HG03520 (cell line): ENCODE results near the gene GABRR1.
A peak's percentile ranks its signal among the peaks of the same experiment; 100 is the strongest.
"Not testable (repeated sequence)": the region's sequence is repeated elsewhere in the genome, so short reads cannot be mapped to it uniquely, and the experiment has no call there.

ENCODE experiments used
- ATAC-seq: cut with Tn5 transposase; IDR thresholded peaks from one replicate; pipeline ENCODE4 v1.9.1; 2021; ENCODE audit warnings: mild to moderate bottlenecking, moderate library complexity; ENCODE audit not compliant: unreplicated experiment

GABRR1 gene

GRCh38 chr6:89161326-89162046 is 55.7 kb downstream of the GABRR1 start:
- no peak for ATAC-seq

DNA sequence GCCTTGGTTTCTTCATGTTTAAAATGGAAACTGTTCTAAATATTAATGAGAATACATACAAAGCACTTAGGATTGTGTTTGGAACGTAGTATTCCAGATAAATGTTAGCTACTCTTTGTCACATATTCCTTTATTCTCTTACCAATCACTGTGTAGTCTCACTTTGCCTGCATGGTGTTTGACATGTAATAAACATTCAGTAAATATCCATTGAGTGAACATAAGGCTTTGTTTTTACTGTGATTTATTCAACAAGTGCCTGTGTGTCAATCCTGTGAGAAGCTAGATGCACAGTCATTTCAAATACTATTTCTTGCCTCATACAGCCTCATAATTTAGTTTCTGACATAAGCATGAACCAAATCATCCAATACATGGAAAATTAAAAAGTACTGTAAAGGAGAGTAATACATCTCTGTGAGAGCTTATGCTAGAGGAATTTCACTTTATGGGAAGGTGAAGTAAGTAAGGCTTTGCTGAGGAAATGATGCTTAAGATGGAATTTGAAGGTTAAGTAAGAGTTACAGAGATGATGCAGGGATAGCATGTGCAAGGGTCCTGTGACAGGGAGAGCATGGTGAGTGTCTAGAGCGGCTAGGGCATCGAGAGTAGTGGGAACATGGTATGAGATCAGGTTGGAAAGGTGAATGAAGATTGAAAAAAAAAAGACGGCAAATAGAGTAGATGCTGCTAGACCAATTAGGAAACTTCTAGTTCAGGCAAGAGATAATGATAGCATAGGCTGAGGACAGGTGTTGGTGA is 56.6 kb downstream of the GABRR1 start:
- no peak for ATAC-seq

DNA sequence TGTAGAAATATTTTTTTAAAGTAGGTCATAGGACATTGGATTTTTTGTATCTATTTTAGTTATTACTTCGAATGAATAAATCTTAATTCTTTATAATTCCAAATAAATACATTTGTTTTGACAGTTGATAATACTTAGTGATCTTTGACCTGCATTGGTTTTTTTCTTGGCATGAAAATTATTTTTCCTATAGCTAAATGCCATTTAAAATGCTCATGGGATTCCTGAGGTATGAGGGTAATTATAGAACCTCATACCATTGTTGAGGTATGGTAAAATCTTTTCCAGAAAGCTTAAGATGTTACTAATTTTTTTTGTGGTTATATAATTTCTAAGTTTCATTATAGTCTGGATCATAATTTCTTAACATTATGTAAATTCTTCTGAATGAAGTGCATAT is 63.0 kb downstream of the GABRR1 start:
- no peak for ATAC-seq

- ATAC-seq: no peak
Measured at GRCh38 chr6:89148016-89148750, 69.0 kb downstream of the GABRR1 start.

DNA sequence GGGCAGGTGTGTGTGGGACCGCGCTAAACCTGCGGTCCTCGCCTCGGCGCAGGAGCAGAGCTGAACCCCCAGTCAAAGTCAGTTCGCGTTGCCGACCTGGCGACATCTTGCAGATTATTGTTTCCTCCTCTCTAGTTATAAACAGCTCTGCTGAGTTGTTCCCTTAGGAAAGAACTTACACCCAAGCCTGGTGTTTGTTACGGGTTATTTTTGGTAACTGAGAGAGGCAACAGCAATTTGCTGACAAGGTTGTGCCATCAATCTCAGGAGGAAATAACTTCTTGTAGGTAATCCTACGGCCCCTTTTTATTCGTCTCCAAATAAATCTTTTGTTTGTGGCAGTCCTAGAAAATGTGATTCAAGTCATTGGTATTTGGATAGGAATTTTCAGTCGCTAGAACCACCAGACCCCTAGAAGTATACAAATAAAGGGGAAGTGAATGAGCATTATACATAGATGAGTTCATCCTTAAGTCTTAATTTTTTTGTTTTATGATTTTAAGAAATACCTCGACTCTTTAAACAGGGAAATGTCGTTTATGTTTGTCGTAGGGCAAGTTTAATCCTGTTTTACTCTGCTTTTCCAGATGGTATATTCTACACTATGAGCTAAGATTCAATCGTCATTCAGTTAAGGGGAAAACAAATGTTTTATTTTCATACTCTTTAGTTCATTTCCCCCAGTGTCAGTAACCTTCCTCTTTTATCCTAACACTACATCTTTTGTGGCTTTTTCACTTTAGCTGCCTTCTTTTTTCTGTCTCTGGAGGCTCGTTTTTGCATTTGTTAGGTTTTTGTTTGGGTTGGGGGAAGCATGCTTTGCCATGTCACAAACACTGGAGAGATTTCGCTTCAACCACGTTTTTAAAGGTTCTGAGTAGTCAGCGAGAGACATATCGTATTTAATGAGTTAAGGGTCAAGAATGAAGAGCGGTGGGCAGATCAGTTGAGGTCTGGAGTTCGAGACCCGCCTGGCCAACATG is 70.1 kb downstream of the GABRR1 start:
- ATAC-seq: no peak

DNA sequence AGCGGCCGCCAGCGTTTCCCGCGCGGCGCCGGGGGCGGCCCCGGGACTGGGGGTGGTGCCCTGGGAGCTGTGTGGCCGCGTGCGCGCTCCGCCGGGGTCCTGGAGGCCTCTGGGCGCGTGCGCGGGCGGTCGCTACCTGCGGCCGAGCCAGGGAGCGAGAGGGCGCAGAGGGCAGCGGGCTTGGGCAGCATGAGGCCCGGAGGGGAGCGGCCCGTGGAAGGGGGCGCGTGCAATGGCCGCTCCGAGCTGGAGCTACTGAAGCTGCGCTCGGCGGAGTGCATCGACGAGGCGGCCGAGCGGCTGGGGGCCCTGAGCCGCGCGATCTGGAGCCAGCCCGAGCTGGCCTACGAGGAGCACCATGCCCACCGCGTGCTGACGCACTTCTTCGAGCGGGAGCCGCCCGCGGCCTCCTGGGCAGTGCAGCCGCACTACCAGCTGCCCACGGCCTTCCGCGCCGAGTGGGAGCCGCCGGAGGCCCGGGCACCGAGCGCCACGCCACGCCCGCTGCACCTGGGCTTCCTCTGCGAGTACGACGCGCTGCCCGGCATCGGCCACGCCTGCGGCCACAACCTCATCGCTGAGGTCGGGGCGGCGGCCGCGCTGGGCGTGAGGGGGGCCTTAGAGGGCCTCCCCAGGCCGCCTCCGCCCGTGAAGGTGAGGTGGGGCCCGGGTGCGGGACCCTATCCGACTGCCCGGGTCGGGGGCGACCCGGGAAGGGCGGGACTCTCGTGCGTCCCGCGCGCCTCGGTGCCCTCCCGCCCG is 71.0 kb downstream of the GABRR1 start, which contains the start of gene PM20D2:
TSS of gene PM20D2 (plus strand) at position 100 of the 762 bp plus-strand sequence. CDS start at position 190, 90 bp downstream.
- peak; percentile 44 for ATAC-seq

DNA sequence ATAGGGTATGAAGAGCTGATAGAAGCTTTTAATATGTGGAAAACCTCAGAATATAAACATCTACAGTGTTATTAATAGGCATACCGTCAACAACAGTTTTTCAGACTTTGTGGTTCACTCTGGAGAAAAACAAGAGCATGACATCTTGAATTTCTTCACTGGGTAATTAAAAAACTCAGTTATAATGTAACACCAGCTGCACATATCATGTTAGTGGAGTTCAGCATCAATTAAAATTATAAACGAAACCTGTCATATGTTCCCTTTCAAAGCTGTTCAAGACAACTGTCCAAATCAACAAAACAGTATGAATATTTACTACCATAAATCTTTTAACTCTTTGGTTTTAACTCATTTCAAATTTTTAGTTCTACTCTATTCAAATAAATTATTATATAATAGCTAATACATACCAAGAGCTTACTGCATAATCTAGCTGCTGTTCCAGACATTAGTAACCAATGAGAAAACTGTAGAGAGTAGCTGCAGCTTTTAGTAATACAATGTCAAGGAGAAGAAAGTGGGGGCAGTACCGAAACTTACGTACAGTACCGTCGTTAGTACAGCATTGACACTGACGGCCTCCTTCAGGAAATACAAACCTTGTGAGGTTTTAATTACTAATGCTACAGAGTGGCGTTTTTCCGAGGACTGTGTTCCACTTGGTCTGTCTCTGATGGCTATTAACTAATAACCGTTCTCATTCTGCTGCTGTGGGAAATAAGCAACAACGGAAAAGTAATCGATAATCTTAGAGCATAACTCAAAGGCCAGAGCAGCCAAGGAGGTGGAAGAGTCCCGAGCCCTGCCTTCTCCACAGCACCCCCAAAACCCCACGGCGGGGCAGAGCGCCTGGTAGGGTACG is 71.8 kb downstream of the GABRR1 start:
- ATAC-seq: peak; percentile 65

DNA sequence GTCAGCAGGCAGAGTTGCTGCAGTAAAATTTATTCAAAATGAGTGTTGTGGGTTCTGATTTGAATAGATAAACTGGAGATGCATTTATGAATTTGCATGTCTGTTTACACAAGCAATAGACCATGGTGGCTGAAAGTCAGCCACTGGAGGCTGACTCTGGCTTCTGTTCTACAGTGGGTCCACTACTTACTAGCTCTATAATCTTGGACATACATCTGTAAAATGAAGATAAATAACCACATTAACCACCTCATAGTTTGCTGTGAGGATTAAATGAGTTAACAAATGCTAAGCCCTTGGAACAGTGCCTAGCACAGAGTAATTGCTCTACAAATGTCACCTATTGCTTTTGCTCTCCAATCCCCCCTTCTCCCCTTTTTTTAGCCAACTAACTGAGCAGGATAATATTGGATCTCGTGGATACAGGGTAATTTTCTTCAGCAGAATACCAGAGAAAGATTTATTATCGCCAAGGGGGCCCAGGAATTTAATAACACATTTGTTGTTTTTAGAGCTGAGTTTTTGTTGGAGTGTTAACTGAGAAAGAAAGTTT is 72.7 kb downstream of the GABRR1 start:
- peak; percentile 41 for ATAC-seq

DNA sequence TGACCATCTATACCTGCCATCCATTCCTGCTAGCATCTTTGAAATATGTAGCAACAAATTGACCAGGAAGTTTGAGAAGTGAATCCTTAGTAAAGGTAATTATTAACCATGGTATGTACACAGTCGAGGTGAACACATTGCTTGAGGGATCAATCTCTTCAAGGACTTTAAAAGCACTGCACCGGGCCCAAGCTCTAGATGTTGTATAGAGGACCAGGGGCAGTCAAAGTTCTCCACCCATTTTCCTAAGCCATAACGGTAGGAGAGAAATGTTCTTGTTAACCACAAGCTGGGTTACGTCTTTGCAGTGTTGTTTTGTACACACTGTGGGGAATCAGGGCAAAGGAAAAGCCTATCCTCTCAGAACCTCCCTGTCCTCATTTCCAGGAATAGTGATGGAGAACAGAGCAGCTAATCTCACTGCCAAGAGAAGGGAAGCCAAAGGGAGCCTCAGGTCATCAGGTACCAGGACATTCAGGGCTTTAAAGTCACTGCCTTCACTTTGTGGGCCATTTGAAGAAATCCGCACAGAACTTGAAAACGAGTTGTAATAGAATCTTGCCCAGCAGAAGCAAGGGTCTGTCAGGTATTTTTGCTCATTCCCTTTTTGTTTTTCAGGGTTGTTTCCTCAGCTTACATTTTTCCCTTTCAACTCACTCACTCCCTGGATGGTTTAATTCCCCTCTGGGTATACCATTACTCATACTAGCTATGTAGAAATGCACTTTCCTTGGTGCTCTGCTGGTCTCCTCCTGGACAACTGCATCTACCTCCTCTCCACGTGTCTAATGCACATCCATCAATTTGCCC is 76.6 kb downstream of the GABRR1 start:
- no peak for ATAC-seq

GRCh38 chr6:89139509-89140346 is 77.4 kb downstream of the GABRR1 start:
- no peak for ATAC-seq

DNA sequence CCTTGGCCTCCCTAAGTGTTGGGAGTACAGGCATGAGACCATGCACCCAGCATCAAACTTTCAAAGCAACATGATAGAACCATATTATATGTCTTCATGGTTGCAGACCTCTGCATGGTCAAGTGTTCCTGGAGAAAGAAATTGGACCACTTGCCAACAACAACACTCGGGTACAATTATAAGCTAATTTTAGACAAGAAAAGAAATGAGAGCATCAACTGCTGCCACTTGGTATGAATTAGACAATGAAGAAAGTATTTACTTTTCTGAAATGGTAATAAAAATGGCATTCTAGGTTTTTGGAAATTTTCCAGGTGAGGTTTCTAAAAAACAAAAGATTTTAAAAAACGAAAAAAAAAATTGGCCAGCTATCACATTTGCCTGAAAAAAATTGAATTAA is 79.0 kb downstream of the GABRR1 start:
- ATAC-seq: no peak

- ATAC-seq: no peak
Measured at GRCh38 chr6:89134723-89135122, 82.4 kb downstream of the GABRR1 start.

- no peak for ATAC-seq
Measured at GRCh38 chr6:89133981-89134380, 83.2 kb downstream of the GABRR1 start.

DNA sequence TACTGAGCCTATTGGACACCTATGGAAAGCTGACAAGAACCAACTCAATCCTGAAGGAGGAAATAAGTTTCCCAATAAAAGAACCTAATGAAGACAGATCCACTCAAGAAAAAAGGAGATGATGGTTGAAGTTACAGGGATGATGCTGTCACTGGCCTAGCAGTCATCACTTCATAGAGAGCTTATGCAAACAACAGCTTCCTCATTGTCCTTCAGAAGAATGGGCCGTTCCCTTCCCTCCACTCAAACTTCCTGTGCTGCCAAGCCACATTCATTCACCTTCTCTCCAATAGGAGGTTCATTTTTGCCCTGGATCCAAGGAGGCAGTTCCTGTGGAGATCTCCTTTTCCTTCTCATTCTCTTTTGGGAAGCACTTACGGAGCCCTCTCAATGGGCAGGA is 85.1 kb downstream of the GABRR1 start:
- no peak for ATAC-seq

GRCh38 chr6:89131599-89131998 is 85.6 kb downstream of the GABRR1 start:
- ATAC-seq: no peak

DNA sequence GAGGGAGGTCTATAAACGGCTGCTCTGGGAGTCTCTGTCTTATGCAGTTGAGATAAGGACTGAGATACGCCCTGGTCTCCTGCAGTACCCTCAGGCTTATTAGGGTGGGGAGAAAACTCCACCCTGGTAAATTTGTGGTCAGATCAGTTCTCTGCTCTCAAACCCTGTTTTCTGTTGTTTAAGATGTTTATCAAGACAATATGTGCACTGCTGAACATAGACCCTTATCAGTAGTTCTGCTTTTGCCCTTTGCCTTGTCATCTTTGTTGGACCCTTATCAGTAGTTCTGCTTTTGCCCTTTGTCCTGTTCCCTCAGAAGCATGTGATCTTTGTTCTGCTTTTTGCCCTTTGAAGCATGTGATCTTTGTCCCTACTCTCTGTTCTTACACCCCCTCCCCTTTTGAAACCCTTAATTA is 88.9 kb downstream of the GABRR1 start:
- ATAC-seq: not testable (repeated sequence)
